ENCODE data around the gene NEURL3.

The NEURL3 gene

DNA sequence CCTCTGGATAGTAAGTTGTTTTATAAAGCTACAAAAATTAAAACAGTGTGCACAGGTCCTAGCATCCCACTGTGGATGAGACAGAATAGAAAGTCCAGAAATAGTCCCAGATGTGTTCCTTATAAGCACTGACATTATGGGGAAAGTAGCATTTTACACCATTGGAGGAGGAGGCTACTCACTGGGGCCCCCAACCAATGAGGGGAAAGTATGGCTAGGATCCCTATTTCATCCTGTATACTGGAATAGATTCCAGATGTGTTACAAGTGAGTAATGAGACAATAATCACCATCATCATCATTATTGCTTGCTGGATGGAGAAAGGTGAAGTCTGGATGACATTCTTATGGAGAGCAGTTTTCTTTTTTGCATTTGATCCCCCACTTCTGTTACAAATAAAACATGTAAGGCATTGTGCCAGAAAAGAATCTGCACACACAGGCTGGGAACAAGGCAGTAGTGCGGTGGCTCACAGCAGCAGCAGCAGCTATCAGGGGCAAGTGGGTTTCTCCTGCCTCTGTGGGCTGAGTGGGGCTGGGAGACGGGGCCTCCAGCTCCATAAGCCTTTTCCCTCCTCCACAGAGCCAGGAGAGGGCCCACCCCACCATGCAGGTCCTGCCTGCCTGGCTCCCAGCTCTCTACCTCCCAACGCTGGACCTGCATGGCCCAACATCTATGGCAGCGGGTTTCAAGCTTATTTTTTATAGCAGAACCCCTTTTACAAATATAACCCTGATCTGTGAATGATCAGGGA, 36.4 kb upstream of the NEURL3 start:
- no peak for TF ChIP-seq EZH2phosphoT487 (conservative IDR thresholded peaks at IDR 0.05; ENCODE audit: low read length)
- TF ChIP-seq, protein P1, sequence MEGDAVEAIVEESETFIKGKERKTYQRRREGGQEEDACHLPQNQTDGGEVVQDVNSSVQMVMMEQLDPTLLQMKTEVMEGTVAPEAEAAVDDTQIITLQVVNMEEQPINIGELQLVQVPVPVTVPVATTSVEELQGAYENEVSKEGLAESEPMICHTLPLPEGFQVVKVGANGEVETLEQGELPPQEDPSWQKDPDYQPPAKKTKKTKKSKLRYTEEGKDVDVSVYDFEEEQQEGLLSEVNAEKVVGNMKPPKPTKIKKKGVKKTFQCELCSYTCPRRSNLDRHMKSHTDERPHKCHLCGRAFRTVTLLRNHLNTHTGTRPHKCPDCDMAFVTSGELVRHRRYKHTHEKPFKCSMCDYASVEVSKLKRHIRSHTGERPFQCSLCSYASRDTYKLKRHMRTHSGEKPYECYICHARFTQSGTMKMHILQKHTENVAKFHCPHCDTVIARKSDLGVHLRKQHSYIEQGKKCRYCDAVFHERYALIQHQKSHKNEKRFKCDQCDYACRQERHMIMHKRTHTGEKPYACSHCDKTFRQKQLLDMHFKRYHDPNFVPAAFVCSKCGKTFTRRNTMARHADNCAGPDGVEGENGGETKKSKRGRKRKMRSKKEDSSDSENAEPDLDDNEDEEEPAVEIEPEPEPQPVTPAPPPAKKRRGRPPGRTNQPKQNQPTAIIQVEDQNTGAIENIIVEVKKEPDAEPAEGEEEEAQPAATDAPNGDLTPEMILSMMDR (IDR thresholded peaks at IDR 0.05; ENCODE audit: insufficient read depth, low read length, poor library complexity, severe bottlenecking), result no peak
- Histone ChIP-seq H3K27me3 (ENCODE audit: low read length) (no peaks in the 10 kb centered on the region), H3F3A (ENCODE audit: insufficient read depth) (no peaks in the 10 kb centered on the region), H3K4me2 (ENCODE audit: low read depth, low read length, poor library complexity, severe bottlenecking) (no peak overlapping the region), H3K27ac (ENCODE audit: low read depth, low read length) (no peak overlapping the region), H3K36me3 (ENCODE audit: low read length) (no peaks in the 10 kb centered on the region; the same call in 1 of the 2 replicates), H3K9ac (ENCODE audit: low read length) (no peak overlapping the region), H2AFZ (ENCODE audit: low read depth, low read length, severe bottlenecking) (no peak overlapping the region), H3K79me2 (ENCODE audit: insufficient read depth, low read length) (no peaks in the 10 kb centered on the region), H3K9me3 (ENCODE audit: insufficient read depth, low read length) (no peaks in the 10 kb centered on the region), H3K4me3 (ENCODE audit: insufficient read depth, low read length, poor library complexity, severe bottlenecking) (no peak overlapping the region), H3K9me2 (replicated peaks; ENCODE audit: insufficient read depth, low read length) (no peaks in the 10 kb centered on the region), H4K20me1 (ENCODE audit: low read depth, low read length) (peaks cover 6% of the 10 kb centered on the region; the same call in 1 of the 2 replicates)

DNA sequence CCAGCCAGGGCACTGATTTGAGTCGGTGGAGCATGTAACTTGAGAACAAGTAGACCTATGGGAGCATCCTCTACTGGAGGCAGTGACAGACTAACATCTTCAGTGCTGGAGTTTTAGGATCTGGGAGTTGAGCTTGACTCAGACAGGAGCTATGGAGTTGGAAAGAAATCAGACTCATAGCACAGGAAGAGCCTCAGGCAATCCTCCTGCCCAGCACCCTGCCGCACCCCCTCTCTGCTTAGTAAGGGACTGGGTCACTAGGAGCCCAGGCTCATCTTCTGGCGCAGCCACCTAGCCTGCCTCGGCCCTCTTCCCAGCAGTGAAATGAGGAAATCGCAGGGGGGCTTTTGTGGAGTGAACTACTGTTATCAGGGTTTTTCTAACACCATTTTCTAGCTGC, 35.0 kb upstream of the NEURL3 start:
- Histone ChIP-seq H4K20me1 (ENCODE audit: low read depth, low read length) (peaks cover 6% of the 10 kb centered on the region; the same call in 1 of the 2 replicates), H2AFZ (ENCODE audit: low read depth, low read length, severe bottlenecking) (no peak overlapping the region), H3K27ac (ENCODE audit: low read depth, low read length) (no peak overlapping the region), H3K4me2 (ENCODE audit: low read depth, low read length, poor library complexity, severe bottlenecking) (no peak overlapping the region), H3K79me2 (ENCODE audit: insufficient read depth, low read length) (no peaks in the 10 kb centered on the region), H3K27me3 (ENCODE audit: low read length) (no peaks in the 10 kb centered on the region), H3F3A (ENCODE audit: insufficient read depth) (no peaks in the 10 kb centered on the region), H3K9me2 (replicated peaks; ENCODE audit: insufficient read depth, low read length) (no peaks in the 10 kb centered on the region), H3K4me3 (ENCODE audit: insufficient read depth, low read length, poor library complexity, severe bottlenecking) (no peak overlapping the region), H3K9ac (ENCODE audit: low read length) (no peak overlapping the region), H3K9me3 (ENCODE audit: insufficient read depth, low read length) (no peaks in the 10 kb centered on the region), H3K36me3 (ENCODE audit: low read length) (no peaks in the 10 kb centered on the region; the same call in 1 of the 2 replicates)
- TF ChIP-seq EZH2phosphoT487 (conservative IDR thresholded peaks at IDR 0.05; ENCODE audit: low read length), result no peak
- TF ChIP-seq, protein P1 (IDR thresholded peaks at IDR 0.05; ENCODE audit: insufficient read depth, low read length, poor library complexity, severe bottlenecking), result no peak

DNA sequence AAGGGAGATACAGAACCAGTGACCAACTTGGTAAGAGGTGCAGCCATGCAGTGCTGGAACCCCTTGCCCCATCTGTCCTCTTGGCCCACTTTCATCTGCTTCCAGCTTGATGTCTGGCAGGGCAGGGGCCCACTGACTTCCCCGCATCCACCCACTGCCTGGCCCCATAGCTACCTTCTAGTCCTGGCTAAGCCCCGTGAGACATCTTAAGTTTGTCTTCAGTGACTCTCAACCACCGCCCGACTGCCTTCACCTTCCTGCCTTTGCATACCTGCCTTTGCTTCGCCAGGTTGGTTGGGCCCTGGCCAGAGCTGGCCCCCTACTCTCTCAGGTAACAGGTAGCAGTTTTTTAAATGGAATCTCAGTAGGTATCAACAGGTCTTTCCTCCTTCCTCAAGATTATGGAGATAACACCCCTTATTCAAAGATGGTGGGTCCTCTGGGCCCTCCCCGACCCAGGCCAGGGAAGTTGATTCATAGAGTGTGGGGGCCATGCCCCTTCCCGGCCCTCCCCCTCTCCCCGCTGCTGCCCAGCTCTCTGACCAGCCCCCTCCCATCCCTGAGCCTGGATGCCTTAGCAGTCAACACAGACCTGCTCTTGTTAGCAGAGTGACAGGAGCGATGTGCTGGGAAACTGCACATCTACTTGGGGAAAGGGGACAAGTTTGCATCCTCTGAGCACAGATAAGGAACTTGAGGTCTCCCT, 34.2 kb upstream of the NEURL3 start:
- H3K79me2 ChIP-seq (ENCODE audit: insufficient read depth, low read length), result no peaks in the 10 kb centered on the region
- no peak overlapping the region for H3K4me2 ChIP-seq (ENCODE audit: low read depth, low read length, poor library complexity, severe bottlenecking)
- H3K36me3 ChIP-seq (ENCODE audit: low read length), result no peaks in the 10 kb centered on the region
- H3K27me3 ChIP-seq (ENCODE audit: low read length), result no peaks in the 10 kb centered on the region
- H3K4me3 ChIP-seq (ENCODE audit: insufficient read depth, low read length, poor library complexity, severe bottlenecking), result no peak overlapping the region
- no peaks in the 10 kb centered on the region for H3K9me3 ChIP-seq (ENCODE audit: insufficient read depth, low read length)
- no peak overlapping the region for H2AFZ ChIP-seq (ENCODE audit: low read depth, low read length, severe bottlenecking)
- H3K9ac ChIP-seq (ENCODE audit: low read length), result no peak overlapping the region
- TF ChIP-seq EZH2phosphoT487 (conservative IDR thresholded peaks at IDR 0.05; ENCODE audit: low read length), result no peak
- TF ChIP-seq, protein P1 (IDR thresholded peaks at IDR 0.05; ENCODE audit: insufficient read depth, low read length, poor library complexity, severe bottlenecking), result no peak
- H3F3A ChIP-seq (ENCODE audit: insufficient read depth), result no peaks in the 10 kb centered on the region
- H3K9me2 ChIP-seq (replicated peaks; ENCODE audit: insufficient read depth, low read length), result no peaks in the 10 kb centered on the region
- H4K20me1 ChIP-seq (ENCODE audit: low read depth, low read length), result peaks cover 6% of the 10 kb centered on the region; the same call in 1 of the 2 replicates
- no peak overlapping the region for H3K27ac ChIP-seq (ENCODE audit: low read depth, low read length)

Data from SU-DHL-6 (cell line).